GM12878 (cell line): Measurements from ENCODE around the gene SIPA1. TPM values are rescaled to one million over a fixed set of nuclear protein-coding genes. Genes with fewer than 3 reads are reported as not detected.

Source experiments
- CHD4 ChIP-seq: fragments of 200-600 bp; sonication (generic); IDR thresholded peaks from 2 replicates; pipeline ENCODE4 v1.6.1; 2016; ENCODE audit warnings: mild to moderate bottlenecking
- CUX1 ChIP-seq: IDR thresholded peaks from 2 replicates; pipeline ENCODE4 v1.6.1; 2012; ENCODE audit warnings: improper control_type of control experiment, low read depth, low read length; ENCODE audit not compliant: insufficient replicate concordance
- DPF2 ChIP-seq: fragments of 450-650 bp; IDR thresholded peaks from 2 replicates; pipeline ENCODE4 v1.6.1; 2017; ENCODE audit warnings: mild to moderate bottlenecking
- GATAD2B ChIP-seq: fragments of 450-650 bp; conservative IDR thresholded peaks from 2 replicates; pipeline ENCODE4 v1.6.1; 2017; ENCODE audit warnings: low read depth, mild to moderate bottlenecking, moderate library complexity
- HDAC6 ChIP-seq: fragments of 200-600 bp; sonication (generic); IDR thresholded peaks from one replicate; pipeline ENCODE4 v1.8.0; 2017; ENCODE audit warnings: antibody characterized with exemption; ENCODE audit not compliant: unreplicated experiment
- HDGF ChIP-seq: fragments of 450-650 bp; IDR thresholded peaks from 2 replicates; pipeline ENCODE4 v1.6.1; 2016; ENCODE audit warnings: antibody characterized with exemption
- IKZF1 ChIP-seq: fragments of 450-650 bp; conservative IDR thresholded peaks from 2 replicates; pipeline ENCODE4 v1.6.1; 2017; ENCODE audit warnings: antibody characterized with exemption, mild to moderate bottlenecking
- IKZF2 ChIP-seq, 2 experiments: fragments of 450-650 bp; IDR thresholded peaks; 2 replicates each; pipeline ENCODE4 v1.6.1; 2017; ENCODE audit warnings: mild to moderate bottlenecking in 2 of 2, moderate library complexity in 2 of 2
- KLF5 ChIP-seq: fragments of 450-650 bp; IDR thresholded peaks from 2 replicates; pipeline ENCODE4 v1.6.1; 2014; ENCODE audit warnings: mild to moderate bottlenecking; ENCODE audit not compliant: partially characterized antibody
- LARP7 ChIP-seq: fragments of 450-650 bp; IDR thresholded peaks from 2 replicates; pipeline ENCODE4 v1.6.1; 2017; ENCODE audit warnings: mild to moderate bottlenecking
- NR2C1 ChIP-seq: fragments of 450-650 bp; IDR thresholded peaks from 2 replicates; pipeline ENCODE4 v1.6.1; 2017; ENCODE audit warnings: antibody characterized with exemption, mild to moderate bottlenecking, moderate library complexity
- PAX5 ChIP-seq: IDR thresholded peaks from 2 replicates; pipeline ENCODE4 v1.6.1; 2011; ENCODE audit warnings: low read depth, low read length, borderline replicate concordance
- PKNOX1 ChIP-seq: fragments of 450-650 bp; IDR thresholded peaks from 2 replicates; pipeline ENCODE4 v1.6.1; 2016; ENCODE audit warnings: mild to moderate bottlenecking
- RFX5 ChIP-seq: IDR thresholded peaks from 2 replicates; pipeline ENCODE4 v1.6.1; 2011; ENCODE audit warnings: low read depth, low read length, improper control_type of control experiment
- RUNX3 ChIP-seq: IDR thresholded peaks from 2 replicates; pipeline ENCODE4 v1.6.1; 2012; ENCODE audit warnings: low read length, inconsistent platforms
- SMARCA5 ChIP-seq: fragments of 450-650 bp; IDR thresholded peaks from 2 replicates; pipeline ENCODE4 v1.6.1; 2017; ENCODE audit warnings: mild to moderate bottlenecking
- YBX1 ChIP-seq: fragments of 450-650 bp; IDR thresholded peaks from 2 replicates; pipeline ENCODE4 v1.6.1; 2016; ENCODE audit warnings: antibody characterized with exemption
- YY1 ChIP-seq: IDR thresholded peaks from 2 replicates; pipeline ENCODE4 v1.6.1; 2011; ENCODE audit warnings: low read depth, mild to moderate bottlenecking, low read length
- polyA plus RNA-seq, 11 experiments: library from polyadenylated mRNA; depleted of rRNA in 4 of 11; unstranded in 6 of 11; stranded (reverse) in 5 of 11; fragments of >200 nt; fragmentation: Nextera tagmentation in 4 of 11; fragmentation: Illumina TruSeq in 1 of 11; extraction: Ambion mirVana in 4 of 11; extraction: Trizol in 1 of 11; gene quantifications; 1 replicate in 1 of 11; 2 replicates in 10 of 11; pipeline versions ENCODE4 v1.2.1 to v1.2.3, GENCODE V29; 2011 to 2016; ENCODE audit warnings: inconsistent platforms in 2 of 11, missing spikeins in 2 of 11, low read depth in 1 of 11
- total RNA-seq, 4 experiments: library from RNA; depleted of rRNA in 3 of 4; stranded (reverse); fragments of >200 nt in 3 of 4; fragmentation: Illumina TruSeq in 1 of 4; extraction: Trizol in 1 of 4; gene quantifications; 2 replicates each; pipeline versions ENCODE4 v1.2.1 to v1.2.3, GENCODE V29; 2013 to 2021
- TF ChIP-seq, protein P1 (sequence below): fragments of 450-650 bp; IDR thresholded peaks from 2 replicates; pipeline ENCODE4 v1.6.1; 2017; ENCODE audit warnings: borderline replicate concordance
- TF ChIP-seq, protein P2 (sequence below): fragments of 150-350 bp; IDR thresholded peaks from 2 replicates; pipeline ENCODE4 v1.6.1; 2014; ENCODE audit warnings: mild to moderate bottlenecking, low read depth, low read length

The SIPA1 gene
- total and polyA plus RNA-seq, 10 of the 15 experiments (the other 5 are each of a cell fraction or from before 2014, with no cell fraction given): 1.0 to 139 (median 33.4) TPM

DNA sequence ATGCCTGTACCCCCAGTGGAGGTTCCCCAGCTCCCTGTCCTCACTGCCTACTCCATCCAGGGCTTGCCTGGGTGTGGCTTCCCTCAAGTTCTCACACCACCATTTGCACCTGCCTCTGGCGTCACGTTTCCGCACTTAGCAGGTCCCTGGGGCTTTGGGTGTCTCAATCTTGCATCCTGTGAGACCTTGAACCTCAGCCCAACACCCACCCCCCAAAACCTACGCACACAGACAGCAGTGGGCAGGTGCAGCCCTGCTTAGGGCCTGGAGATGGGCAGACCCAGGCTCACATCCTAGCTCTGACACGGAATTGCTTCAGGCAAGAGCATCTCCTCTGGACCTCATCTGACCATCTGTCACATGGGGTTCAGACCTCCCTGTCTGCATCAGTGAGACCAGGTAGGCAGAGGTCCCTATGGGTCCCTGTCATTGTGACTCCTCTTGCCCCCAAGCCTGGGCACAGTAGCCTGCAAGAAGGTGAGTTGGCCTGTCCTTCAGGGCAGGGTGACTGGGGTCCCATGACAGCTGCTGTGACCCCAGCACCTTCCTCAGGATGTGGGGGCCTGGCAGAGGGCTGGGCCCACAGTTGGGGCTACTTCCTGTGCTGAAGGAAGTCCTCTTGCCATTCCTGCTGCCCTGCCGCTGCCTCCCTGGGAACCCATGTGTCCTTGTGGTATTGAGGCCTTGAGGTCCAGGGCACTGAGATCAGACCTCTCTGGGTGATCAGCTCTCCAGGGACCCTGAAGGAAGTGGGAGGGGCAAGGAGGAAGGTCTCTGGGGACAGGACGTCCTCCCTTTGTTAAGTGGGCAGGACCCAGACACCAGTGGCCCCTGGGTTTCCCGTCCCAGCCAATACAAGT, 2.0 kb downstream of the SIPA1 start (continued):
- TF ChIP-seq RFX5: peak; percentile 16; the same call in 1 of the 2 replicates
- TF ChIP-seq PAX5: peak; percentile 82
- peak; percentile 70; the same call in 1 of the 2 replicates for TF ChIP-seq LARP7
- TF ChIP-seq YY1: peak; percentile 76
- peak; percentile 93 for TF ChIP-seq HDGF
- TF ChIP-seq SMARCA5: peak; percentile 95
- TF ChIP-seq PKNOX1: peak; percentile 64
- TF ChIP-seq CHD4: no peak
- TF ChIP-seq KLF5: peak; percentile 82
- peak; percentile 56 for TF ChIP-seq CUX1
- peak; percentile 28; the same call in 1 of the 2 replicates for TF ChIP-seq YBX1
- TF ChIP-seq, protein P1, sequence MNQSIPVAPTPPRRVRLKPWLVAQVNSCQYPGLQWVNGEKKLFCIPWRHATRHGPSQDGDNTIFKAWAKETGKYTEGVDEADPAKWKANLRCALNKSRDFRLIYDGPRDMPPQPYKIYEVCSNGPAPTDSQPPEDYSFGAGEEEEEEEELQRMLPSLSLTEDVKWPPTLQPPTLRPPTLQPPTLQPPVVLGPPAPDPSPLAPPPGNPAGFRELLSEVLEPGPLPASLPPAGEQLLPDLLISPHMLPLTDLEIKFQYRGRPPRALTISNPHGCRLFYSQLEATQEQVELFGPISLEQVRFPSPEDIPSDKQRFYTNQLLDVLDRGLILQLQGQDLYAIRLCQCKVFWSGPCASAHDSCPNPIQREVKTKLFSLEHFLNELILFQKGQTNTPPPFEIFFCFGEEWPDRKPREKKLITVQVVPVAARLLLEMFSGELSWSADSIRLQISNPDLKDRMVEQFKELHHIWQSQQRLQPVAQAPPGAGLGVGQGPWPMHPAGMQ: no peak
- TF ChIP-seq, protein P2, sequence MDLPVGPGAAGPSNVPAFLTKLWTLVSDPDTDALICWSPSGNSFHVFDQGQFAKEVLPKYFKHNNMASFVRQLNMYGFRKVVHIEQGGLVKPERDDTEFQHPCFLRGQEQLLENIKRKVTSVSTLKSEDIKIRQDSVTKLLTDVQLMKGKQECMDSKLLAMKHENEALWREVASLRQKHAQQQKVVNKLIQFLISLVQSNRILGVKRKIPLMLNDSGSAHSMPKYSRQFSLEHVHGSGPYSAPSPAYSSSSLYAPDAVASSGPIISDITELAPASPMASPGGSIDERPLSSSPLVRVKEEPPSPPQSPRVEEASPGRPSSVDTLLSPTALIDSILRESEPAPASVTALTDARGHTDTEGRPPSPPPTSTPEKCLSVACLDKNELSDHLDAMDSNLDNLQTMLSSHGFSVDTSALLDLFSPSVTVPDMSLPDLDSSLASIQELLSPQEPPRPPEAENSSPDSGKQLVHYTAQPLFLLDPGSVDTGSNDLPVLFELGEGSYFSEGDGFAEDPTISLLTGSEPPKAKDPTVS: no peak
- peak; percentile 69 for TF ChIP-seq GATAD2B
- TF ChIP-seq IKZF1: peak; percentile 92
- TF ChIP-seq RUNX3: peak; percentile 77
- peak; percentile 91 for TF ChIP-seq DPF2
- no peak for TF ChIP-seq NR2C1
- peak; percentile 75 to 85 for TF ChIP-seq IKZF2 (IDR thresholded peaks at IDR 0.05)
- no peak for TF ChIP-seq HDAC6
